Spinal cord (tissue), 10 donors: ENCODE data around the gene RGP1. TPM values are rescaled to one million over a fixed set of nuclear protein-coding genes. Genes with fewer than 3 reads are reported as not detected.

Experiments used
- DNase-seq, 6 donors: peaks; one replicate each; pipeline versions ENCODE4 v3.0.0 to v3.0.0-alpha.2; 2013 to 2015; ENCODE audit warnings: low spot score in 6 of 6, low read depth in 4 of 6
- H3K27ac ChIP-seq: one replicate; pipeline ENCODE4 v1.5.1; 2013; ENCODE audit warnings: low read depth, low read length, control low read depth
- H3K27me3 ChIP-seq: one replicate; pipeline ENCODE4 v1.6.1; 2013; ENCODE audit warnings: low read length; ENCODE audit not compliant: control insufficient read depth, insufficient read depth
- H3K36me3 ChIP-seq: one replicate; pipeline ENCODE4 v1.6.1; 2013; ENCODE audit warnings: low read length; ENCODE audit not compliant: control insufficient read depth, insufficient read depth
- H3K4me1 ChIP-seq: one replicate; pipeline ENCODE4 v1.6.1; 2013; ENCODE audit warnings: low read length; ENCODE audit not compliant: control insufficient read depth, insufficient read depth
- H3K4me3 ChIP-seq: one replicate; pipeline ENCODE4 v1.5.1; 2013; ENCODE audit warnings: low read depth, low read length, control low read depth
- H3K9me3 ChIP-seq: one replicate; pipeline ENCODE4 v1.6.1; 2013; ENCODE audit warnings: low read length; ENCODE audit not compliant: control insufficient read depth, insufficient read depth
- WGBS: methylation state at CpG from one replicate; pipeline ENCODE4 v1.1.5; 2013; ENCODE audit warnings: missing lambda C conversion rate; ENCODE audit not compliant: insufficient coverage; 5-methylcytosine and 5-hydroxymethylcytosine counted together
- polyA plus RNA-seq, 2 donors: library from polyadenylated mRNA; unstranded; fragments of 120-200 nt; gene quantifications; one replicate each; pipeline ENCODE4 v1.2.1, GENCODE V29; 2013; ENCODE audit not compliant: insufficient read length in 2 of 2
- small RNA-seq: library from RNA; depleted of rRNA; stranded (forward); fragments of <200 nt; gene quantifications from one replicate; pipeline ENCODE3, GENCODE V24; 2014; ENCODE audit warnings: low replicate concordance
- total RNA-seq, 2 donors: library from RNA; depleted of rRNA in 1 of 2; stranded (reverse); fragments of 120-200 nt in 1 of 2; fragments of >200 nt in 1 of 2; gene quantifications; one replicate each; pipeline versions ENCODE4 v1.2.3 to v1.2.4, GENCODE V29; 2013 to 2014
- donor health status: healthy.

Gene RGP1
- total and polyA plus RNA-seq, 4 donors, result 12.7 to 23.5 (median 21.5) TPM

DNA sequence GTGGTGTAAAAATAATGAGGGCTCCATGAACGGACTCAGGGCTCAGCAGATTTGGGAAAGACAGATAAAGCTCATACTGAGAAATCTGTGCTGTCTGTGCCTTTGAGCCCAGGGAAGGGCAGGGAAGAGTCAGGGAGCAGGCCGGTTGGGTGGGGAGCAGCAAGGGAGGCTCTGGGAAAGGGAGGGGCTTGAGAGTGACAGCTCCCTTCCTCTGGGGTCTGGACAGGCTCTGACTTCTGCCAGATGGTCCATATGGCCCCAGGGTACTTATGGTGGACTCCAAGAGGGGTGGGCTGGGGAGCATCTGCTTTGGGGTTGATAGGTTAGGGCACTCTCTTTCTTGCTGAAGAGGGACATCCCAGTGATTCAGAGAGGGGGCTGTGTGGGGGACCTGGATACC lies 44.4 kb downstream of the RGP1 start:
- Histone ChIP-seq H3K27me3 (no peaks in the 10 kb centered on the region), H3K9me3 (no peaks in the 10 kb centered on the region), H3K36me3 (peaks cover 16% of the 10 kb centered on the region), H3K27ac (no peak overlapping the region), H3K4me3 (no peak overlapping the region), H3K4me1 (peaks cover 36% of the 10 kb centered on the region)
- WGBS, result 45% methylated on average over 2 of the region's 2 CpGs
- DNase-seq, result no peak

- Histone ChIP-seq H3K4me1 (peaks cover 30% of the 10 kb centered on the region), H3K27ac (no peak overlapping the region)
- no peak for DNase-seq
These were observed 46.6 kb downstream of the RGP1 start for GRCh38 chr9:35795695-35796094.

DNA sequence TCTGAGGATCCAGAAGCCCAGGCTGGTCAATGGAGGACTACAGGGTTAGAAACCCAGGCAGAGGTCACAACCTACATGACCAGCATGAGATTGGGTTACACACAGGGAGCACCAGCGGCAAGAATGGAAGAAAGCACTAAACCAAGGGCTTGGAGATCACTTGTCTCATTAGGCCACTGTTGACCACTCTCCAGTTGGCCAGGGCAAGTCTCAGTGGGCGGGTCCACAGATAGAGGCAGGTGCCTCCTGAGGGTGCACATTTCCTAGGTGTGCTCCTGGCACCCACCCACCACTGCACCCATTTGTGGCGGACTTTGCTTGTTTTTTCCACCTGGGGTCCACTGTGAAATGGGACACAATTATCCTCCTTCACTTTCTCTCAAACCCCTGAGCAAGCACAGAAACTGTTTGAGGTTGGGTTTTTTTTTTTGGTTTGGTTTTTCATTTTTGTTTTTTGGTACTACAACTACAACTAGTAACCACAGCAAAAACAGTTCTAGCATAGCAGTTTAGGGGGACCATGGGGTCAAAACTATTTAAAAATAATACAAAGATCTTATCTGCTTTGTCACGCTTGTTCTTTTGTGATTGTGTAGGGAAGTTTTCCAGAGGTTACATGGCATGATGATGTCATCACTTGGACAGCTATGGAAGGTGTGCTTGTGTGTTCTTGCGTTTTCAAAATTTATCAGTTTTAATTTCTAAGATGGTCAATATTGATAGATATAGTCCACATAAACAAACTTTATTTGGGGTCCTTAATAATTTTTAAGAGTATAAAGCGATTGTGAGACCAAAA lies 48.4 kb downstream of the RGP1 start:
- Histone ChIP-seq H3K9me3 (no peaks in the 10 kb centered on the region), H3K4me1 (peaks cover 15% of the 10 kb centered on the region), H3K27ac (no peak overlapping the region), H3K36me3 (peaks cover 34% of the 10 kb centered on the region), H3K27me3 (no peaks in the 10 kb centered on the region), H3K4me3 (no peak overlapping the region)
- 95% methylated on average over 2 of the region's 6 CpGs for WGBS
- no peak for DNase-seq

More at GRCh38 chr9:35795695-35796094, 46.6 kb downstream of the RGP1 start:
- no peaks in the 10 kb centered on the region for H3K27me3 ChIP-seq
- H3K4me3 ChIP-seq, result no peak overlapping the region
- H3K36me3 ChIP-seq, result peaks cover 26% of the 10 kb centered on the region
- H3K9me3 ChIP-seq, result no peaks in the 10 kb centered on the region

GRCh38 chr9:35798658-35799374 lies 49.7 kb downstream of the RGP1 start:
- WGBS, result 83% methylated on average over 1 of the region's 4 CpGs
- Histone ChIP-seq H3K9me3 (no peaks in the 10 kb centered on the region), H3K27me3 (no peaks in the 10 kb centered on the region), H3K36me3 (peaks cover 28% of the 10 kb centered on the region), H3K4me3 (no peak overlapping the region), H3K27ac (no peak overlapping the region), H3K4me1 (peaks cover 2% of the 10 kb centered on the region)
- no peak for DNase-seq

GRCh38 chr9:35800530-35800929 lies 51.4 kb downstream of the RGP1 start:
- 91% methylated on average over 3 of the region's 7 CpGs for WGBS
- no peaks in the 10 kb centered on the region for H3K27me3 ChIP-seq
- H3K4me3 ChIP-seq, result no peak overlapping the region
- no peaks in the 10 kb centered on the region for H3K9me3 ChIP-seq
- H3K4me1 ChIP-seq, result no peaks in the 10 kb centered on the region
- no peak for DNase-seq
- H3K27ac ChIP-seq, result no peak overlapping the region
- H3K36me3 ChIP-seq, result peaks cover 37% of the 10 kb centered on the region

- DNase-seq, result no peak
- Histone ChIP-seq H3K9me3 (no peaks in the 10 kb centered on the region), H3K27ac (no peak overlapping the region), H3K36me3 (peaks cover 47% of the 10 kb centered on the region), H3K4me3 (no peak overlapping the region), H3K27me3 (no peaks in the 10 kb centered on the region), H3K4me1 (no peaks in the 10 kb centered on the region)
- WGBS, result 96% methylated on average over 13 of the region's 13 CpGs
These were observed 52.4 kb downstream of the RGP1 start for GRCh38 chr9:35801328-35802128.

- no peaks in the 10 kb centered on the region for H3K9me3 ChIP-seq
- H3K4me1 ChIP-seq, result peaks cover 4% of the 10 kb centered on the region
- H3K4me3 ChIP-seq, result no peak overlapping the region
- DNase-seq, result no peak
- no peak overlapping the region for H3K27ac ChIP-seq
- no peaks in the 10 kb centered on the region for H3K27me3 ChIP-seq
- WGBS, result 99% methylated on average over 7 of the region's 8 CpGs
- H3K36me3 ChIP-seq, result peaks cover 52% of the 10 kb centered on the region
These were observed 57.0 kb downstream of the RGP1 start for GRCh38 chr9:35806101-35806500.

Small RNA genes lying within 50 kb of the gene (small RNA-seq; reads per million reads assigned to genes)
- 0.08 reads per million for gene MIR6853

Other genes starting within 250 kb of the RGP1 start
- gene TESK1, start 144.0 kb upstream of the RGP1 start, total RNA-seq, result 10 to 100 TPM in 1 of 2 donors, 1 to 10 TPM in 1; 9.0 to 21.8 TPM
- gene TESK1, start 144.0 kb upstream of the RGP1 start, polyA plus RNA-seq, result 10 to 100 TPM; 66.2 to 80.8 TPM
- gene CD72, start 130.9 kb upstream of the RGP1 start, total RNA-seq, result 1 to 10 TPM; 1.3 to 1.7 TPM
- gene CD72, start 130.9 kb upstream of the RGP1 start, polyA plus RNA-seq, result 1 to 10 TPM in 1 of 2 donors, under 1 TPM in 1; 0.40 to 1.6 TPM
- gene SIT1, start 98.4 kb upstream of the RGP1 start, total RNA-seq, result not detected
- gene SIT1, start 98.4 kb upstream of the RGP1 start, polyA plus RNA-seq, result under 1 TPM in 1 of 2 donors, not detected in 1; 0.36 TPM
- gene RMRP, start 91.3 kb upstream of the RGP1 start, total RNA-seq, result over 10,000 TPM; 17,832 to 50,424 TPM
- 1 to 10 TPM in 1 of 2 donors, not detected in 1; 1.8 TPM for gene RMRP, start 91.3 kb upstream of the RGP1 start, polyA plus RNA-seq
- gene CCDC107, start 91.0 kb upstream of the RGP1 start, total RNA-seq, result 10 to 100 TPM in 1 of 2 donors, 1 to 10 TPM in 1; 8.3 to 26.6 TPM
- gene CCDC107, start 91.0 kb upstream of the RGP1 start, polyA plus RNA-seq, result 10 to 100 TPM; 34.6 to 38.2 TPM
- 1 to 10 TPM in 1 of 2 donors, under 1 TPM in 1; 0.79 to 1.5 TPM for gene ARHGEF39, start 84.1 kb upstream of the RGP1 start, total RNA-seq
- 1 to 10 TPM; 3.2 to 4.5 TPM for gene ARHGEF39, start 84.1 kb upstream of the RGP1 start, polyA plus RNA-seq
- gene CA9, start 75.4 kb upstream of the RGP1 start, total RNA-seq, result 1 to 10 TPM in 1 of 2 donors, not detected in 1; 3.1 TPM
- gene CA9, start 75.4 kb upstream of the RGP1 start, polyA plus RNA-seq, result under 1 TPM; 0.38 to 0.96 TPM
- gene TPM2, start 59.4 kb upstream of the RGP1 start, total RNA-seq, result 100 to 1,000 TPM in 1 of 2 donors, 10 to 100 TPM in 1; 29.6 to 191 TPM
- gene TPM2, start 59.4 kb upstream of the RGP1 start, polyA plus RNA-seq, result 100 to 1,000 TPM in 1 of 2 donors, 10 to 100 TPM in 1; 76.6 to 117 TPM
- gene TLN1, start 17.1 kb upstream of the RGP1 start, total RNA-seq, result 100 to 1,000 TPM in 1 of 2 donors, 10 to 100 TPM in 1; 73.7 to 135 TPM
- 10 to 100 TPM; 75.5 to 90.5 TPM for gene TLN1, start 17.1 kb upstream of the RGP1 start, polyA plus RNA-seq
- 10 to 100 TPM; 29.6 to 48.2 TPM for gene CREB3, start 16.6 kb upstream of the RGP1 start, total RNA-seq
- gene CREB3, start 16.6 kb upstream of the RGP1 start, polyA plus RNA-seq, result 10 to 100 TPM; 50.7 to 53.6 TPM
- 10 to 100 TPM; 46.9 to 74.4 TPM for gene GBA2, start 59 bp upstream of the RGP1 start, total RNA-seq
- gene GBA2, start 59 bp upstream of the RGP1 start, polyA plus RNA-seq, result 100 to 1,000 TPM; 109 to 131 TPM
- under 1 TPM in 1 of 2 donors, not detected in 1; 0.77 TPM for gene MSMP, start 5.0 kb downstream of the RGP1 start, total RNA-seq
- 1 to 10 TPM in 1 of 2 donors, not detected in 1; 1.6 TPM for gene MSMP, start 5.0 kb downstream of the RGP1 start, polyA plus RNA-seq
- gene NPR2, start 42.3 kb downstream of the RGP1 start, total RNA-seq, result 10 to 100 TPM; 15.0 to 24.9 TPM
- 10 to 100 TPM; 36.9 to 39.5 TPM for gene NPR2, start 42.3 kb downstream of the RGP1 start, polyA plus RNA-seq
- 10 to 100 TPM in 1 of 2 donors, 1 to 10 TPM in 1; 4.2 to 54.4 TPM for gene SPAG8, start 63.0 kb downstream of the RGP1 start, total RNA-seq
- gene SPAG8, start 63.0 kb downstream of the RGP1 start, polyA plus RNA-seq, result 10 to 100 TPM; 12.7 to 16.5 TPM
- gene HINT2, start 65.8 kb downstream of the RGP1 start, total RNA-seq, result 10 to 100 TPM; 16.3 to 57.5 TPM
- gene HINT2, start 65.8 kb downstream of the RGP1 start, polyA plus RNA-seq, result 10 to 100 TPM; 39.4 to 43.4 TPM
- under 1 TPM in 1 of 2 donors, not detected in 1; 0.06 TPM for gene FAM221B, start 79.4 kb downstream of the RGP1 start, total RNA-seq
- under 1 TPM; 0.41 to 0.73 TPM for gene FAM221B, start 79.4 kb downstream of the RGP1 start, polyA plus RNA-seq
- gene TMEM8B, start 79.9 kb downstream of the RGP1 start, total RNA-seq, result 1 to 10 TPM; 7.3 to 10.0 TPM
- gene TMEM8B, start 79.9 kb downstream of the RGP1 start, polyA plus RNA-seq, result 10 to 100 TPM; 58.1 to 58.8 TPM
- under 1 TPM in 1 of 2 donors, not detected in 1; 0.10 TPM for gene OR13J1, start 121.1 kb downstream of the RGP1 start, total RNA-seq
- under 1 TPM in 1 of 2 donors, not detected in 1; 0.35 TPM for gene OR13J1, start 121.1 kb downstream of the RGP1 start, polyA plus RNA-seq
- 1 to 10 TPM in 1 of 2 donors, not detected in 1; 1.6 TPM for gene HRCT1, start 156.9 kb downstream of the RGP1 start, total RNA-seq
- gene HRCT1, start 156.9 kb downstream of the RGP1 start, polyA plus RNA-seq, result 1 to 10 TPM in 1 of 2 donors, under 1 TPM in 1; 0.81 to 1.2 TPM
- under 1 TPM; 0.69 to 0.77 TPM for gene SPAAR, start 160.2 kb downstream of the RGP1 start, total RNA-seq
- gene SPAAR, start 160.2 kb downstream of the RGP1 start, polyA plus RNA-seq, result 1 to 10 TPM; 1.6 to 1.8 TPM
- gene OR2S2, start 208.9 kb downstream of the RGP1 start, total RNA-seq, result not detected
- not detected for gene OR2S2, start 208.9 kb downstream of the RGP1 start, polyA plus RNA-seq